ENCODE results near the gene GK. TPM values are rescaled to one million over a fixed set of nuclear protein-coding genes. Genes with fewer than 3 reads are reported as not detected.

Gene GK
- total RNA-seq, 1 experiment from 2014 or later = 6.3 TPM

GRCh38 chrX:30777575-30777974, 124.4 kb downstream of the GK start:
- CTCF ChIA-PET = no interaction called here
- BruUV-seq (replicated peaks) = no TSS peak
- POLR2A ChIA-PET (ENCODE audit: low non-redundant PET) = no interaction called here

GRCh38 chrX:30779453-30780030, 126.3 kb downstream of the GK start:
- no TSS peak for BruUV-seq (replicated peaks)
- TF ChIP-seq EZH2 (IDR thresholded peaks at IDR 0.05; ENCODE audit: borderline replicate concordance, low read depth, low read length, poor library complexity, severe bottlenecking) (no peak), CTCF (conservative IDR thresholded peaks at IDR 0.05; ENCODE audit: low read depth, low read length) (no peak)
- Histone ChIP-seq H3K4me1 (ENCODE audit: insufficient read depth, low read length, poor library complexity, severe bottlenecking) (no peaks in the 10 kb centered on the region), H3K36me3 (ENCODE audit: insufficient read depth, low read length, poor library complexity, severe bottlenecking) (no peaks in the 10 kb centered on the region), H3K9me3 (ENCODE audit: low read depth, low read length, poor library complexity, severe bottlenecking) (no peaks in the 10 kb centered on the region), H3K27me3 (replicated peaks; ENCODE audit: insufficient read depth, low read depth, low read length, poor library complexity) (no peaks in the 10 kb centered on the region), H3K27ac (ENCODE audit: low read depth, low read length, poor library complexity, severe bottlenecking) (no peak overlapping the region), H3K4me3 (ENCODE audit: low read depth, low read length, poor library complexity, severe bottlenecking) (no peak overlapping the region)
- POLR2A ChIA-PET (ENCODE audit: low non-redundant PET) = no interaction called here
- intact Hi-C loops (cut with micrococcal nuclease; ENCODE audit: unreplicated experiment) = no loop called here
- CTCF ChIA-PET = interaction anchor here (0.7 kb wide), 1 partner anchor 44 kb away, joined by 8 read pairs; no protein-coding TSS in a partner anchor
- DNase-seq (ENCODE audit: low spot score) = no peak

More at GRCh38 chrX:30777575-30777974, 124.4 kb downstream of the GK start:
- TF ChIP-seq CTCF (conservative IDR thresholded peaks at IDR 0.05; ENCODE audit: low read depth, low read length) (no peak), EZH2 (IDR thresholded peaks at IDR 0.05; ENCODE audit: borderline replicate concordance, low read depth, low read length, poor library complexity, severe bottlenecking) (no peak)
- Histone ChIP-seq H3K27ac (ENCODE audit: low read depth, low read length, poor library complexity, severe bottlenecking) (no peak overlapping the region), H3K9me3 (ENCODE audit: low read depth, low read length, poor library complexity, severe bottlenecking) (no peaks in the 10 kb centered on the region), H3K27me3 (replicated peaks; ENCODE audit: insufficient read depth, low read depth, low read length, poor library complexity) (no peaks in the 10 kb centered on the region), H3K4me3 (ENCODE audit: low read depth, low read length, poor library complexity, severe bottlenecking) (no peak overlapping the region), H3K4me1 (ENCODE audit: insufficient read depth, low read length, poor library complexity, severe bottlenecking) (no peaks in the 10 kb centered on the region), H3K36me3 (ENCODE audit: insufficient read depth, low read length, poor library complexity, severe bottlenecking) (no peaks in the 10 kb centered on the region)
- intact Hi-C loops (cut with micrococcal nuclease; ENCODE audit: unreplicated experiment) = no loop called here
- DNase-seq (ENCODE audit: low spot score) = no peak

Other genes starting within 250 kb of the GK start
- not detected in 2 replicates for gene TASL, start 75.7 kb upstream of the GK start, total RNA-seq (2021)
- gene TAB3, start 235.8 kb downstream of the GK start, total RNA-seq (2021) = 10.6 and 12.0 TPM in 2 replicates

Data from A673 (cell line).